ENCODE measurements around the gene EFCAB11.

The EFCAB11 gene

DNA sequence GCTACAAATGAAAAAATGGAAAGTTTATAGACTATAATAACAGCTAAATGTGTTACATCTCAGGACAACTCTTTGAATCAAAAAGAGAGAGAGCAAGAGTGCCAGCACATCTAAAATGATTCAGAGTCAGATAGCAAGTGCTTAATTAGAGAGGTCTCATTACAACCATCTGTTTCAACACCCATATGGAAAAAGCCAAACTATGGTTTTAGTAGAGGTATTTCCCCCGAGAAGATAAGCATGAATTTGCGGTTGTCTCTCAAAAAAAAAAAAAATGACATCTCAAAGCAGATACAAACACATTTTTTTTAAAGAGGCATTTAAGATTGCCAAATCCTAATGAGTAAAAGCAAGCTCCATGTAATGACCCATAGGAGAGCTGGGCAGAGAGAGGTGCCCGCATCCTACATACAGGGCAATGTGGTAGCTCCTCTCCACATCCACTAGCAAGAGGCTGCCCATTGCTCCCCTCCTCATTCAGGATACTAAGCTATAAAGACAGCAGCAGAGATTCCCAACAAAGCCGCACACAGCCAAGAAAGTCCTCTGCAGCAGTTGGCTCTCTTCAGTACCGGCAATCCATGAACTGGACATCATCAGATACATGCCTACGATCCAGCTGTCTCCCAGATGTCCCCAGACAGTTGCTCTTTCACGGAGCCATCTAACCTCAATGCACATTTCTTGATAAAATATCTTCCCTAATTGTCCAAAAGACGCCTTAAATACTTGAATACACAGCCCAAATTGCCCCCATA lies 100.4 kb downstream of the EFCAB11 start:
- TF ChIP-seq, protein P1, sequence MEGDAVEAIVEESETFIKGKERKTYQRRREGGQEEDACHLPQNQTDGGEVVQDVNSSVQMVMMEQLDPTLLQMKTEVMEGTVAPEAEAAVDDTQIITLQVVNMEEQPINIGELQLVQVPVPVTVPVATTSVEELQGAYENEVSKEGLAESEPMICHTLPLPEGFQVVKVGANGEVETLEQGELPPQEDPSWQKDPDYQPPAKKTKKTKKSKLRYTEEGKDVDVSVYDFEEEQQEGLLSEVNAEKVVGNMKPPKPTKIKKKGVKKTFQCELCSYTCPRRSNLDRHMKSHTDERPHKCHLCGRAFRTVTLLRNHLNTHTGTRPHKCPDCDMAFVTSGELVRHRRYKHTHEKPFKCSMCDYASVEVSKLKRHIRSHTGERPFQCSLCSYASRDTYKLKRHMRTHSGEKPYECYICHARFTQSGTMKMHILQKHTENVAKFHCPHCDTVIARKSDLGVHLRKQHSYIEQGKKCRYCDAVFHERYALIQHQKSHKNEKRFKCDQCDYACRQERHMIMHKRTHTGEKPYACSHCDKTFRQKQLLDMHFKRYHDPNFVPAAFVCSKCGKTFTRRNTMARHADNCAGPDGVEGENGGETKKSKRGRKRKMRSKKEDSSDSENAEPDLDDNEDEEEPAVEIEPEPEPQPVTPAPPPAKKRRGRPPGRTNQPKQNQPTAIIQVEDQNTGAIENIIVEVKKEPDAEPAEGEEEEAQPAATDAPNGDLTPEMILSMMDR (IDR thresholded peaks at IDR 0.05; ENCODE audit: control insufficient read depth, insufficient read depth, low read depth, low read length, missing control alignments) = no peak
- H3K4me3 ChIP-seq (ENCODE audit: control insufficient read depth, low read depth, low read length) = no peak overlapping the region
- DNase-seq (ENCODE audit: low read depth) = peak; percentile 82

DNA sequence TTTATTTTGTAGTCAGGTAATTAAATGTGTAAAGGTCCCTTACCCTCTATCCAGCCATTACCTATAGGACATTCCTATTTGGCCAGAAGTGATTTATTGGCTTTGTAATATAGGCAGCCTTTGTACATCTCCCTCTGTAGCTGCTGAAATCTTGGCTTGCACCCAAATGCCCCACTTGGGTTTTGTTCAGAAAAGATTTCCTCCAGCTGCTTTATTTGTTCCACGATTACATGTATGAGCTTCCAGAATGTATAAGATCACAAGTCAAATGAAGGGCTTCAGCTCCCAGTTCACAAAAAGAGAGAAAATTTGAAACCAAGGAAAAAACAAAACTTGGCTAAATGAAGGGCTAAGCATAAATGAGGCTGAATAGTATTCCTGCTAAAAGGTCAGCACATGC lies 103.4 kb downstream of the EFCAB11 start:
- no peak for DNase-seq (ENCODE audit: low read depth)

DNA sequence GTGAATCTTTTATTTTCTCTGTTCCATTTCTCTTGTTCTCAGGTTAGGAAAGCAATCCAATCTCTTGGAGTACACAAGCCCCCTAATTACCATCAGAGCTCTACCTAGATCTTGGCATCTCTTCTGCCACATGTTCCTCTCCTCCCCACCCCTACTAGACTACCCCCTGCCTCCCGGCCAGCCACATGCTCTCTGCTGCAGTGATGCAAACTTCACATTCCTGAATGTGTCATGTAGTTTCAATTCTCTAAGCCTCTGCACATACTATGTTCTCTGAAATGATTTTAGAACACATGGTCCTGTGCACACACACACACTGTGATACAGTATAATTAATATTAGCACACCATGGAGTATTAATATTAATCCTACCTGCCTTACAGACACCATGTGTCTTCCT lies 104.6 kb downstream of the EFCAB11 start:
- no peak for DNase-seq (ENCODE audit: low read depth)
- TF ChIP-seq, protein P1 (IDR thresholded peaks at IDR 0.05; ENCODE audit: control insufficient read depth, insufficient read depth, low read depth, low read length, missing control alignments) = no peak
- H3K4me3 ChIP-seq (ENCODE audit: control insufficient read depth, low read depth, low read length) = no peak overlapping the region

More for the DNA sequence above, 103.4 kb downstream of the EFCAB11 start:
- TF ChIP-seq, protein P1 (IDR thresholded peaks at IDR 0.05; ENCODE audit: control insufficient read depth, insufficient read depth, low read depth, low read length, missing control alignments) = no peak
- H3K4me3 ChIP-seq (ENCODE audit: control insufficient read depth, low read depth, low read length) = no peak overlapping the region

DNA sequence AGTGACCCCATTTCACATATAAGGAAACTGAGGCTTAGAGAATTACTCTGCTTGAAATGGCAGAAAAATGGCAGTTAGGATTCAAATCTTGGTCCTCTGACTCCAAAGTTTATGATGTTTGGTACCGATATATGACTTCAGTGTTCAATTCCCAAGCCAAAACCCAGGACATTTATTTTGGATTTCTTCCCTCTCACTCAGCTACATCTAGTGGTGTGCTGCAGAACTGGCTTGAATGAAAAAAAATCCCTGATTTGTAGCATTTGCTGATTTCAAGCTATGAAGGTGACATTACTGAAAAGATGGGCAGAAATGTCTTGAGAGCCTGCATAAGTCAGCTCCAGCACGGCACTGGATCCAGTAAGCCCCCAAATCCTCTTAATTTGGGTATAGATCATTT lies 106.4 kb downstream of the EFCAB11 start:
- H3K4me3 ChIP-seq (ENCODE audit: control insufficient read depth, low read depth, low read length) = no peak overlapping the region
- TF ChIP-seq, protein P1 (IDR thresholded peaks at IDR 0.05; ENCODE audit: control insufficient read depth, insufficient read depth, low read depth, low read length, missing control alignments) = peak; percentile 67
- DNase-seq (ENCODE audit: low read depth) = no peak

DNA sequence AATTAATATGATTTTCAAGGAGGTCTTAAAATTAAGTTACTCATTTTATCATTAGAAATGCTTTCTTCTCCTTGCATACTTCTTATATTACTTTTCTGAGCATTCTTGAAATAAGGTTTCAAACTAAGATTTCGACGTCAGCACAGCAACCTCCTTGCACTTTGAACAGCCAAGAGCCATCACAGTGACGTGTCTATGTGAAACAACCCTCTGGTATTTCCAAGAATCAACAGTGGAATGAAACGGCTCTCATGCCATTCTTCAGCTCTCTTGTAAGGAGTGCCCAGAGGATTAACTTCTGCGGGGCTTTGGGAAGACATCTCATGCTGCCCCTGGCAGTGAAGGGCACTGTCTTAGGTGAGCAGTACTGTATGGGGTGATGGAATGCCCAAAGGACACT lies 109.2 kb downstream of the EFCAB11 start:
- DNase-seq (ENCODE audit: low read depth) = peak; percentile 64
- H3K4me3 ChIP-seq (ENCODE audit: control insufficient read depth, low read depth, low read length) = no peak overlapping the region
- TF ChIP-seq, protein P1 (IDR thresholded peaks at IDR 0.05; ENCODE audit: control insufficient read depth, insufficient read depth, low read depth, low read length, missing control alignments) = no peak

DNA sequence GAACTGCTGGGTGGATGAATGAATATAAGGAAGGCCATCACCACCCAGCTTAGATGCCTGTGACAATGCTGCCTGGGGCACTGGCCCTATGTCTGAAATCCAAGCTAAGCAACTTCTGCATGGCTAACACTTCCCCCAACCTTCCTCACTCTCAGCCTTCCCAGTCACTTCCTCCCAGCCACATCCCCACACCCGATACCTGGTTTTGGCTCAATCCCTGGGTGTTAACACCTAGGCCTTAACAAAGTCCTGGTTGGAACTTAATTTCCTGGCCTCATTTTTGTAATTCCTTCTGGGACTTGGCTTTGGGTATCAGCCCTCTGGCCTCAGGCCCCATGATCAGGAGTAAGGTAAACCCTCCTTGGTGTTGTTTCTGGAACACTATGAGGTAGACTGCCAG lies 110.0 kb downstream of the EFCAB11 start:
- H3K4me3 ChIP-seq (ENCODE audit: control insufficient read depth, low read depth, low read length) = no peak overlapping the region
- TF ChIP-seq, protein P1 (IDR thresholded peaks at IDR 0.05; ENCODE audit: control insufficient read depth, insufficient read depth, low read depth, low read length, missing control alignments) = no peak
- no peak for DNase-seq (ENCODE audit: low read depth)
